ENCODE results near the gene PIF1.
A peak's percentile ranks its signal among the peaks of the same experiment; 100 is the strongest.

PIF1 gene, protein sequence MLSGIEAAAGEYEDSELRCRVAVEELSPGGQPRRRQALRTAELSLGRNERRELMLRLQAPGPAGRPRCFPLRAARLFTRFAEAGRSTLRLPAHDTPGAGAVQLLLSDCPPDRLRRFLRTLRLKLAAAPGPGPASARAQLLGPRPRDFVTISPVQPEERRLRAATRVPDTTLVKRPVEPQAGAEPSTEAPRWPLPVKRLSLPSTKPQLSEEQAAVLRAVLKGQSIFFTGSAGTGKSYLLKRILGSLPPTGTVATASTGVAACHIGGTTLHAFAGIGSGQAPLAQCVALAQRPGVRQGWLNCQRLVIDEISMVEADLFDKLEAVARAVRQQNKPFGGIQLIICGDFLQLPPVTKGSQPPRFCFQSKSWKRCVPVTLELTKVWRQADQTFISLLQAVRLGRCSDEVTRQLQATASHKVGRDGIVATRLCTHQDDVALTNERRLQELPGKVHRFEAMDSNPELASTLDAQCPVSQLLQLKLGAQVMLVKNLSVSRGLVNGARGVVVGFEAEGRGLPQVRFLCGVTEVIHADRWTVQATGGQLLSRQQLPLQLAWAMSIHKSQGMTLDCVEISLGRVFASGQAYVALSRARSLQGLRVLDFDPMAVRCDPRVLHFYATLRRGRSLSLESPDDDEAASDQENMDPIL

DNA sequence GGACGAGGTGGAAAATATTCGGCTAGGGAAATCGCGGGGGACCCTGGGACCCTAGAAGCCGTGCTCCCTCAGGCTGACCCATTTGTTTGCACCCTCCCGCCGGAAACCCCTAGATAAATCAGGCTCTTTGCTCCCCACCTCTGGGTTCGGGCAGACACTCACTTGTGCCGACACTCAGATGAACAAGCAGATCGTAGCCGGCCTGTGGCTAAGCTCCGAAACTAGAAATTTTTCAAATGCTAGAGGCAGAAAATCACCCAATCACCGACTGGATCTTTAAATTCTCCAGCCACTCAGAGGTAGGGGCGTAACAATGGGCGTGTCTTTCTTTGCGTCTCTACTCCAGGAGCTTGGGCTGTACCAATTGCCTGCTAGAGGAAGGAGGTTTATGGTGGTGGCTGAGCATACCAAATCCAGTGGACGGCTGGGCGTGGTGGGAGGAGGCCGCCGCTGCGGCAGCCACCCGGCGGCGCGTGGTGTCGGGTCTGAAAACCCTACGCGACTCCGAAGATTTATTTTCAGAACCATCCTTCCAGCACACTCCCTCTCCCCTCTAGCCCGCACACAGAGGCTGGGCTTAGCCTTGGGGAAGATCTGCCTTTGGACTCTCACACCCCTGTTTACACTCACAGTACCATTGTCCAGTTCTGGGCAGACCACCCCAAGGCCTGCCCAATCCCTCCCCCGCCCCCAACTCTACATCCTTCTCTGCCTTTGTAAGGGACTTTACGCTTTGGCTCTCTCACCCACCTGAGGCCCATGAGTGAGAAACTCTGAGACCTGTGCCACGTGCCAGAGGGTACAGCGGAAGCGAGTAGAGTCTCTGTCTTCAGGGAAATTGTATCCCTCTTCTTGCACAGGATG is at the start of gene PIF1:
Gene PIF1 (minus strand): TSS at position 217 of the 864 bp plus-strand sequence. CDS start 1,312 bp downstream, outside the sequence.
- peak; percentile 93 for DNase-seq

- DNase-seq: no peak
These were observed 44.9 kb upstream of the PIF1 start for GRCh38 chr15:64870353-64870752.

DNA sequence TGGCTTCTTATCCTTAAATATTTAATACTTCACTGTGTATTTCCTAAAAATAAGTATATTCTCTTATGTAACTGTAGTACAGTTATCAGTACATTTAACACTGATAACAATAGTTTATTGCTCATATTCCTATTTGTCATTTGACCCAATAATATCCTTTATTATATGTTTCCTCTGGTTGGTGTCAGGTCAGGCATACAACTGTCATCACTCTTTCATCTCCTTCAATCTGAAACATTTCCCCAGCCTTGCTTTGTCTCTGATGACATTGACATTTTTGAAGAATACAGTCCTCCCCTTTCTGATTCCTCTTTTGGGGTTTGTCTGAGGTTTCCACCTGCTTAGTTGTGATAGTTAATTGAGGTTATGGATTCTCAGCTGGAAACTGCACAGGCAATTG is 44.1 kb upstream of the PIF1 start:
- DNase-seq: no peak

GRCh38 chr15:64865998-64866520 is 40.6 kb upstream of the PIF1 start:
- no peak for DNase-seq

GRCh38 chr15:64865126-64865997 is 39.9 kb upstream of the PIF1 start:
- no peak for DNase-seq

DNA sequence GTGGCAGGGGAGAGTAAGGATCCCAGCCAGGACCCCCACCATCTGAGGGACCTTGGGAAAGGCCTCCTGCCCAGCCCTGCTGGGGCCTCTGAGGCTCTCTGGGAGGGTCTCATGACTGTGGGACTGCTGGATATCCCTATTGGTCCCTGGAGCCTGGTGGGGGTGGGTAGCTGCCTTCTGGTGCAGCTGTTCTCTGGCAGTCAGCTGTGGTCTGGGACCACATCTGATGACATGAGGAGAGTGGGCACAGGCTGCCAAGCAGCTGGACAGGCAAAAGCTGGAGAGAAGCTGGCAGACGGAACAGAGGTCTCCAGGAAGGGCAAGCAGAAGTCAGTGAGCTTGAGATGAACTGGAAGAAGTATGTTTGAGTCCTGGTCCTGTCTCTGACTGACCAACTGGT is 38.6 kb upstream of the PIF1 start:
- no peak for DNase-seq

DNA sequence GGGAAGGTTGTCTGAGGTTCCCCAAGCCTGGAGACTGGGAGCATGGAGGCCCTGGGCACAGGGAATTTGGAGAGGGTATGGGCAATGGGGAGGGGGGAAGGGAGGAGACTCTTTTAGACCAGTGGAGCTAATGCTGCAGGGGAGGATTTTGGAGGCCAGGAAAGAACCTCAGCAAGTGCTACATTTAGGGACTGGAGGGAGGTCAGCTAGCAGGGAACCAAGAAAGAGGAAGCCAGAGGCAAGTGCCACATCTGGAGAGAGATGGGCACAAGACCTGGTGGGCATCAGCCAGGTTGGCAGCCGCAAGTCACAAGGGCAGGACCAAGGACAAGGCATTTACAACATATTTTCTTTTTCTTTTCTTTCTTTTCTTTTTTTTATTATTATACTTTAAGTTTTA is 37.0 kb upstream of the PIF1 start:
- no peak for DNase-seq

DNA sequence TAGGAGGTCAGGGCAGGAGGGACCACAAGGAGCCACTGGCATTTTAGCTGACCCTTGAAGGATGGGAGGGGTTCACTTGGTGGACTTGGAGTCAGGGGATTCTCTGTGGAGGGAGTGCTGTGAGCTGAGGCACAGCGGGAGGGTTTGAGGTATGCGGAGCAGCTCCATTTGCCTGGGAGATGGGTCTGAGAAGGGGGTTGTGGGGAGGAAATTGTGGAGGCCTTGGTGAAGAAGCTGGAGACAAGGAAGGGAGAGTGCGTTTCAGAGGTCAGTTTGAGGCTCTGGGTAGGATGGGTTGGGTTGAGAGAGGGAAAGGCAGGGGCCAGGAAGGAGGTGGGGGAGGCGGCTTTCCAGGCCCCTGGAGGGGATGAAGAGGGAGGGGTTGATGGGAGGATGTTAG is 36.5 kb upstream of the PIF1 start:
- no peak for DNase-seq

- DNase-seq: no peak
These were observed 35.9 kb upstream of the PIF1 start for GRCh38 chr15:64861331-64861730.

DNA sequence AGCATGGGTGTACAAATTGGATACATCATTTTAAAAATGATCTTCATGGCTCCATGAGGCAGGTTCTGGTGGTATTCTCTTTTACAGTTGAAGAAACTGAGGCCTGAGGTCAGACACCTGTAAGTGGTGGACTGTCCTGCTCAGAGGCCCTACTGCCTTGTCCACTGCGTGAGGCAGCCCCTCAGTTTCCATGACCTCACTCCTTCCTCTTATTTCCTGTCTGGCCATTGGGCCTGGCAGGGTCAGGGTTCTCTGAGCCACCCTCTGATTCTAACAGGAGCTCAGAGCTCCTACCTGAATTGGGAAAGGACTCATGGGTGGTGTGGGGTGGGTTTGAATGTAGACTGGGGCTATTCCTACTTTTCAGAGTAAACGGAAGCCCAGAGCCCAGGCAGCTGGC is 33.8 kb upstream of the PIF1 start:
- no peak for DNase-seq

DNA sequence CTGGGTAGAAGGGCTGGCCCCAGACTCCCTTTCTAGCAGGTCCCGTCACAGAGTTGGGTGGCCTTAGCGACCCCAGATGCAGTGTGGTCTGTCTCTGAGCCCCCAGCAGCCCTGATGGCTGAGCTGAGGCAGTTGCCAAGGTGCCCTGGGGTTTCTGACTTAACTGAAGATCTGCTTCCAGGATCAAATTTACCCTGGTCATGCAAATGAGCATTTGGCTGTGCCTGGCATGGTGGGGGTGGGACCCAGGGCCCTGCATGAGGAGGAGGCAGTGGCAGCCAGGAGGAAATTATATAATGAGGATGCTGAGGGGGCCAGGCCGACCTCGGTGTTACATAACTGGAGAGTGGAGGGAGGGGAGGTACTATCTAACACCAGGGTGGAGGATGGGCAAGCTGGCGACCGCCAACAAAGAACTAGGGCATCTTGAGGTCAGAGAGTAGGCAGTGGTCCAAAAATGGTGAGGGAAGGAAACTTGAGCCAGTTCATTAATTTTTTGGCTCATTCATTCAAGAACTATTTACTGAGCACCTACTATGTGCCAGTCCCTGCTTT is 32.7 kb upstream of the PIF1 start:
- no peak for DNase-seq

GRCh38 chr15:64857421-64857820 is 32.0 kb upstream of the PIF1 start:
- no peak for DNase-seq

DNA sequence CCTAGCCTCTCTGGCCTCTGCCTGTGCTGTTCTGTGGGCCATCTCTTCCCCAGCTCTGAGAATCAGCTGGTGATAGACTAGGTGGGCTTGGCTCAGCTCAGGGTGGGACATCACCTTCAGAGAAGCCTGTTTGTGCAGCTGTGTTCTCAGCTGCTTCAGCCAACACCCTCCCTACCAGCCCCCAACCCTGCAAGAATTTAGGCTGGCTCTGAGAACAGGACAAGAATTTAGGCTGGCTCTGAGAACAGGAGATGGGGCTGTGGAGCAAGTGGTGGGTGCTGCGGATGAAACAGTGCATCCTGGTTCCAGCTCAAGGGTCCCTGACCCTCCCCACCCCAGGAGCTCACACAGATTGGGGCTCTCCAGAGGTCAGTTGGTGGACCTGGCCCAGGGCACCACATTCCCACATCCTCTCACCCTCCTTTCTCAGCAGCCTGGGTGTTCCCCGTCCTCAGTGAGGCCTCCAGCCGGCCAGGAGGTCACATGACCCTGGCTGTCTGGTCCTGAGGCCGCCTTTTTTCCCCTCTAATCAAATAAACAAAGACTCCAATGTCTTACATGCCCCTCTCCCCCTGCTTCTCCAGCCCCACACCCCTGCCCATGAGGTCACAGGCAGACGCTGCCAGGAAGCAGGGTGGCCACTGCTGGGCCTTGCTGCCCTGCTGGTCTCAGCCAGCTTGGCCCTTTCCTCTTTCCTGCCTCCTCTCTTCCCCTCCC is 31.1 kb upstream of the PIF1 start:
- no peak for DNase-seq

DNA sequence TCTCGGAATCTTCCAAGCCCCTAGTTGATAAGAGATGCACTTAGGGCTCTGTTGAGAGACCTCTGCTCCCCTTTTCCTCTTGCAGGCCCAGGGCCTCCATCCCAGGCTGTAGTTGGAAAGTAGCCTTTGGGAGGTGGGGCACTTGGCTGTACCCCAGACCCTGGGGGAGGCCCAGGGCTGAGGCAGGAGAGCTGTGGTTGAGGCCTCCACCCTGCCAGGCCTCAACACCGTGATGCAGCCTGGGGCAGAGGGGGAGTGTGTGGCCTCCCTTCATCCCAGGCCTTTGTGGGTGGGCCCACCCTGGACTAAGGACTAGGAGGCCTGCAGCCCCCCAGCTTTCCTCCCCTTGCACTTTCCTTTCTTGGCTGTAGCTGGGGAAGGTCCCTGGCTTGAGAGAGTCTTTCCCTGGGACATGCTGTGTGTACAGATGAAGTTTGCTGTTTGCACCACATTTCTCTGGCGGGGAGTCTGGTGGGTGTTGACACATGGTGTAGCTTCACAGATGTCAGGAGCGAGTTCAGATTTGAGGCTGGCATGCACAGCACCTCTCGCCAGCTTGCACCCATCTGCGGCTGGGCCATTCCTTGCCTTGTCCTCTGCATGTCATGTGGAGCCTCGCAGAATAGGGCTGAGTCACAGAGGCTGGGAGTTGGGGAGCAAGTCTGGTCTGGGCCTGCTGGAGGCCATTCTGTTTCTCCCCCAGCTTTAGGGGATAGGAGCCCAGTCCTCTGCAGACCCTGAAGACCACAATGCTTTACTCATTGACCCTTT is 29.9 kb upstream of the PIF1 start:
- DNase-seq: no peak

DNA sequence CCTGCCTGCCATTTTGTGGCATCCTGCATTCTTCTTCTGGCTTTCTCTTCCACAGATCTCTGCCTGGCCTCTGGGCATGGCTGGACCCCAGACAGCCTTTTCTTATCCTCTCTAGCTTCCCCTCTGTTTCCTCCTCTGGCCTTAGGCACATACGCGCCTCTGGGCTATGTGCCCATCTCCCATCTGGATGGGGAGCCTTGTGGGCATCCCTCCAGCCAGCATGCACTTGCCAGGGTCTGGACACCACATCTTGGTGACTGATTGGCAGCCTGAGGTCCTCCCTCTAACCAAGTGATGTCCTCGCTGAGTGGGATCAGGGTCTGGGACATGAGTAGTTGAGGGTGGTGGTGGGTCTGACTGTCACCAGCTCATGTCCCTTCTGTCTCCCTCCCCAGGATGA is 29.1 kb upstream of the PIF1 start:
- no peak for DNase-seq

DNA sequence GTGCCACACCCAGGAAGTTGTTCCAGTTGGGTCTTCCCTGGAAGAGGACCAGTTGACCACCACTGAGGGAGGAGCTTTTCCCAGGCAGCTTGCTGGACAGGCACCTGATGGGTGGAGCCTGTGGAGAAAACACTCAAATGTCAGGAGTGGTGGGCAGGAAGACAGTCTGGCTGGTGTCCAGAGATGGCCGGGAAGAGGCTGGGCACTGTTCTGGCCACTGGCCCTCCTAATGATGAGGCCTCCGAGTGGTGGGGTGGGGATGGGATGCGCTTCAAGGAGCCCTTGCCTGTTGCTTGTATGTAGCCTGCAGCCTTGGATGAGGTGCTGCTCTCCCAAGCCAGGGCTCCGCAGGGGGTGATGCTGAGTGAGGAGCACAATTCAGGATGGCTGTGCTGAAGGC is 28.6 kb upstream of the PIF1 start:
- DNase-seq: no peak

GRCh38 chr15:64851503-64851840 is 26.0 kb upstream of the PIF1 start:
- DNase-seq: no peak

GRCh38 chr15:64850778-64851502 is 25.5 kb upstream of the PIF1 start:
- DNase-seq: no peak

DNA sequence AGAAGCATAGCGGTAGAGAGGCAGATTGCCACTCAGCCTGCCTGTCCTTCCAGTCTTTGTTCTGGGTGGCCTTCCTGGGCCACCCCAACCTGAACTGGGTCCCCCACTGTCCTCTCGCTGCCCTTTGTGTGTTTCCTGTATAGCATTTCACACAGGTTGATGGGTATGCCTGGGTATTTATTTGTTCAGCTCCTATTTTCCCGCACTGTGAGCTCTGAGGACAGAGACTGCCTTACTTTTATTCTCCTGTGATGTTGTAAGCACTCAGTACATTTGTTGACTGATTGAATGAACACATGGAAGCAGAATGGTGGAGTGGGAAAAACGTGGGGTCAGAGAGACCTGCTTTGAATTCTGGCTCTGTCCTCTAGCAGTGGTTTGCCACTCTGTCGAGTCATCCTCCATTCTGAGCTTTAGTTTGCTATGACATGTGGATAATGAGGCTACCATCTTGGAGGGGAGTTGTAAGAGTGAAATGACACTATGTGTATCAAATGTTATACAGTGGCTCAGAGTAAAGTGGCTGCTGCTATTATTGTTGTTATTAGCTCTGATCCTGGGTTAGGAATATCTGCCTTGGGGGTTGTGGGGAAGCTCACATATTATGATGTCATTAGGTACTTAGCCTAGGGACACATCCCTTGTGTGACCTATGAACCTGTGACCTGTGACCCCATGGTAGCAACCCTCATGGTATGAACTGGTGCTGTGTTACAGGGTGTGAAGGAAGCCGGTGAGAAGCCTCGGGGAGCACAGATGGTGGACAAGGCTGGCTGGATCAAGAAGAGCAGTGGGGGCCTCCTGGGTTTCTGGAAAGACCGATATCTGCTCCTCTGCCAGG is 22.6 kb upstream of the PIF1 start:
- no peak for DNase-seq
